H1 (cell line): ENCODE measurements around the gene PCDH9. TPM values are rescaled to one million over a fixed set of nuclear protein-coding genes. Genes with fewer than 3 reads are reported as not detected.

Experiments
- CTCF ChIA-PET: fragments of 300-600 bp; sonication (Branson Sonifier 250); formaldehyde crosslinking; loops from one replicate; lab custom pipeline; 2021; ENCODE audit not compliant: partially characterized antibody; lab: Charles Lee
- POLR2A ChIA-PET: fragments of 300-600 bp; sonication (Branson Sonifier 250); formaldehyde crosslinking; loops from one replicate; lab custom pipeline; 2021; ENCODE audit warnings: inconsistent platforms; ENCODE audit not compliant: partially characterized antibody; lab: Charles Lee
- DNase-seq, 2 experiments: peaks; one replicate each; pipeline versions ENCODE4 v3.0.0 to v3.0.0-alpha.2; 2010 to 2022; ENCODE audit warnings: low spot score in 2 of 2, low read depth in 1 of 2, mixed read lengths in 1 of 2
- FAIRE-seq: peaks from 2 replicates; lab custom pipeline; 2011; peaks lifted over from hg19 to GRCh38; lab: Jason Lieb, UNC
- H2AFZ ChIP-seq: 2 replicates; pipeline ENCODE4 v1.8.1; 2012; ENCODE audit warnings: low read length, inconsistent platforms
- H2AK5ac ChIP-seq: 2 replicates; pipeline ENCODE4 v1.6.1; 2013; ENCODE audit warnings: low read depth, low read length
- H2BK120ac ChIP-seq: replicated peaks from 2 replicates; pipeline ENCODE3; 2013; ENCODE audit warnings: low read depth, low read length, inconsistent platforms
- H2BK12ac ChIP-seq: 2 replicates; pipeline ENCODE4 v1.6.1; 2013; ENCODE audit warnings: low read depth, low read length
- H2BK15ac ChIP-seq: 2 replicates; pipeline ENCODE4 v1.6.1; 2013; ENCODE audit warnings: low read length
- H2BK20ac ChIP-seq: 2 replicates; pipeline ENCODE4 v1.6.1; 2013; ENCODE audit warnings: low read length
- H2BK5ac ChIP-seq: 2 replicates; pipeline ENCODE4 v1.6.1; 2013; ENCODE audit warnings: low read depth, low read length
- H3K14ac ChIP-seq: 2 replicates; pipeline ENCODE4 v1.6.1; 2013; ENCODE audit warnings: inconsistent platforms; ENCODE audit not compliant: insufficient read length
- H3K18ac ChIP-seq: 2 replicates; pipeline ENCODE4 v1.6.1; 2013; ENCODE audit warnings: low read length; ENCODE audit errors: extremely low read depth
- H3K23ac ChIP-seq: 2 replicates; pipeline ENCODE4 v1.6.1; 2013; ENCODE audit warnings: inconsistent platforms; ENCODE audit not compliant: insufficient read length
- H3K23me2 ChIP-seq: 2 replicates; pipeline ENCODE4 v1.6.1; 2013; ENCODE audit warnings: low read depth, low read length
- H3K27ac ChIP-seq: 2 replicates; pipeline ENCODE4 v1.6.1; 2011; ENCODE audit warnings: low read depth, low read length, inconsistent platforms
- H3K27me3 ChIP-seq, 4 experiments: replicated peaks in 1 of 4; 1 replicate in 1 of 4; 2 replicates in 3 of 4; pipeline versions ENCODE4 v1.6.1 to v1.8.1; 2011 to 2013; ENCODE audit warnings: low read length in 3 of 4, mild to moderate bottlenecking in 3 of 4, inconsistent platforms in 2 of 4, mixed read lengths in 2 of 4, moderate library complexity in 1 of 4; ENCODE audit not compliant: control insufficient read depth in 3 of 4, insufficient read depth in 3 of 4; ENCODE audit errors: extremely low read depth in 1 of 4
- H3K36me3 ChIP-seq, 4 experiments: 2 replicates each; pipeline versions ENCODE4 v1.6.1 to v1.8.1; 2011 to 2013; ENCODE audit warnings: mild to moderate bottlenecking in 4 of 4, low read length in 3 of 4, moderate library complexity in 2 of 4, control low read depth in 1 of 4, inconsistent platforms in 1 of 4; ENCODE audit not compliant: insufficient read depth in 4 of 4, control insufficient read depth in 2 of 4
- H3K4ac ChIP-seq: replicated peaks from 2 replicates; pipeline ENCODE3; 2013; ENCODE audit warnings: low read length, low read depth, mixed read lengths, inconsistent platforms; ENCODE audit not compliant: insufficient read length
- H3K4me1 ChIP-seq, 4 experiments: replicated peaks in 1 of 4; 1 replicate in 1 of 4; 2 replicates in 3 of 4; pipeline versions ENCODE4 v1.6.1 to v1.8.1; 2011 to 2013; ENCODE audit warnings: low read length in 3 of 4, inconsistent platforms in 2 of 4, mixed read lengths in 1 of 4; ENCODE audit not compliant: insufficient read depth in 4 of 4, control insufficient read depth in 3 of 4
- H3K4me2 ChIP-seq, 2 experiments: 2 replicates each; pipeline versions ENCODE4 v1.6.1 to v1.8.1; 2011 to 2013; ENCODE audit warnings: low read depth in 2 of 2, low read length in 2 of 2, control low read depth in 1 of 2, inconsistent platforms in 1 of 2, mild to moderate bottlenecking in 1 of 2; ENCODE audit not compliant: insufficient read depth in 1 of 2
- H3K4me3 ChIP-seq, 4 experiments: fragments of 200-600, 300-600 bp in 1 of 4; sonication (generic), shearing (Covaris generic), sonication (Bioruptor Twin) in 1 of 4; 2 replicates each; pipeline versions ENCODE4 v1.5.1 to v1.8.1; 2011 to 2016; ENCODE audit warnings: low read length in 4 of 4, low read depth in 3 of 4, control low read depth in 2 of 4, inconsistent platforms in 2 of 4, mild to moderate bottlenecking in 2 of 4, mixed read lengths in 1 of 4, moderate library complexity in 1 of 4; ENCODE audit not compliant: insufficient read depth in 2 of 4; ENCODE audit errors: extremely low read depth in 1 of 4
- H3K56ac ChIP-seq: replicated peaks from 2 replicates; pipeline ENCODE3; 2013; ENCODE audit warnings: low read depth, mild to moderate bottlenecking, mixed read lengths, low read length, inconsistent platforms; ENCODE audit not compliant: insufficient read length
- H3K79me1 ChIP-seq: 2 replicates; pipeline ENCODE4 v1.6.1; 2013; ENCODE audit warnings: low read depth, low read length, control low read depth
- H3K79me2 ChIP-seq, 2 experiments: 2 replicates each; pipeline versions ENCODE4 v1.6.1 to v1.8.1; 2012 to 2013; ENCODE audit warnings: low read length in 2 of 2, mild to moderate bottlenecking in 2 of 2, inconsistent platforms in 1 of 2; ENCODE audit not compliant: insufficient read depth in 2 of 2, control insufficient read depth in 1 of 2
- H3K9ac ChIP-seq, 4 experiments: replicated peaks in 1 of 4; 1 replicate in 1 of 4; 2 replicates in 3 of 4; pipeline versions ENCODE4 v1.6.1 to v1.8.1; 2011 to 2013; ENCODE audit warnings: low read depth in 3 of 4, low read length in 3 of 4, control low read depth in 2 of 4, mild to moderate bottlenecking in 2 of 4, moderate library complexity in 2 of 4, inconsistent platforms in 1 of 4; ENCODE audit errors: extremely low read depth in 1 of 4
- H3K9me3 ChIP-seq, 2 experiments: 2 replicates each; pipeline versions ENCODE4 v1.6.1 to v1.8.1; 2012 to 2013; ENCODE audit warnings: mild to moderate bottlenecking in 2 of 2, moderate library complexity in 2 of 2, control low read depth in 1 of 2, inconsistent platforms in 1 of 2, low read depth in 1 of 2, low read length in 1 of 2, mixed read lengths in 1 of 2; ENCODE audit not compliant: insufficient read depth in 2 of 2
- H4K20me1 ChIP-seq, 2 experiments: replicated peaks in 1 of 2; 2 replicates each; pipeline versions ENCODE3 to v1.8.1; 2011 to 2013; ENCODE audit warnings: inconsistent platforms in 2 of 2, low read length in 2 of 2, mild to moderate bottlenecking in 1 of 2; ENCODE audit not compliant: insufficient read depth in 2 of 2, control insufficient read depth in 1 of 2
- H4K5ac ChIP-seq: 2 replicates; pipeline ENCODE4 v1.6.1; 2013; ENCODE audit warnings: low read length, low read depth, mixed read lengths, inconsistent platforms; ENCODE audit not compliant: insufficient read length
- H4K8ac ChIP-seq: 2 replicates; pipeline ENCODE4 v1.8.0; 2013; ENCODE audit warnings: mild to moderate bottlenecking, moderate library complexity, low read length, inconsistent platforms; ENCODE audit not compliant: insufficient read depth; ENCODE audit errors: extremely low read depth
- H4K91ac ChIP-seq: replicated peaks from 2 replicates; pipeline ENCODE3; 2013; ENCODE audit warnings: low read length, mixed read lengths, inconsistent platforms; ENCODE audit not compliant: insufficient read length
- CEBPB ChIP-seq: IDR thresholded peaks from 2 replicates; pipeline ENCODE4 v1.6.1; 2012; ENCODE audit warnings: low read depth, low read length
- WGBS, 2 experiments: shearing (Covaris generic) in 1 of 2; methylation state at CpG; one replicate each; pipeline versions ENCODE4 v1.1.6 to v1.1.7; 2013 to 2015; ENCODE audit warnings: low lambda C conversion rate in 2 of 2, mixed read lengths in 2 of 2, inconsistent platforms in 1 of 2, low coverage in 1 of 2, missing lambda C conversion rate in 1 of 2; ENCODE audit not compliant: insufficient replicate concordance in 2 of 2, insufficient coverage in 1 of 2, insufficient read length in 1 of 2; ENCODE audit errors: extremely low coverage in 1 of 2, missing lambda C conversion rate in 1 of 2; 5-methylcytosine and 5-hydroxymethylcytosine counted together
- polyA plus RNA-seq, 7 experiments: library from polyadenylated mRNA; depleted of rRNA in 3 of 7; stranded (reverse) in 5 of 7; unstranded in 2 of 7; fragments of >200 nt in 5 of 7; fragments of 200-250 nt in 2 of 7; gene quantifications; 1 replicate in 5 of 7; 2 replicates in 1 of 7; 4 replicates in 1 of 7; pipeline versions ENCODE4 v1.2.1 to v1.2.3, GENCODE V29; 2011 to 2013; ENCODE audit warnings: missing spikeins in 2 of 7, mixed read lengths in 2 of 7
- total RNA-seq: library from RNA; stranded (reverse); fragmentation: NEBNext Ultra II Directional; extraction: Animal tissue kit (Norgen Biotek cat#: 25700); gene quantifications from 2 replicates; pipeline ENCODE4 v1.2.1, GENCODE V29; 2021

Gene PCDH9
- total and polyA plus RNA-seq, 2 of the 8 experiments (the other 6 are each of a cell fraction or from before 2014, with no cell fraction given), result 0.12 to 0.60 TPM

DNA sequence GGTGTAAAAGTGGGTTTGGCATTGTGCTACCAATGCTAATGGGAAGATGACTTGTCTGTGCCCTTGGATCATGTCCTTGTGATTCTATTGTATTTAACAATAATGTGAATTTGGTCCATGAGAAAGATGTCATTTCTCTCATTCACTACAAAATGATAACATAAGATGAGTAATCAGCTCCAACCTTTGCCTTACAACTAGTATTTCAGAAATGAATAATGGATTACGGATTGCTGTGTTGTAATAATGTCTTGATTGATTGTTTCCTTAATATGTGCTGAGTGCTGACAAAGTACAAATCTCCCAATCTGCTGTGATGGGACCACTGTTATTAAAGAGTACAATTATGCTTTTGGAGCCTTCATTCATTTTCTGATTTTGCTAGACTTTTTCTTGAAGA is 375.0 kb downstream of the PCDH9 start:
- H3K9ac ChIP-seq, result no peak overlapping the region
- H2BK12ac ChIP-seq, result no peak overlapping the region
- H4K8ac ChIP-seq, result no peak overlapping the region
- no peak overlapping the region for H3K14ac ChIP-seq
- H3K27ac ChIP-seq, result no peak overlapping the region
- H3K4me3 ChIP-seq, result no peak overlapping the region
- no peak overlapping the region for H2AFZ ChIP-seq
- DNase-seq (no peak), FAIRE-seq (no peak)
- H3K23me2 ChIP-seq, result no peaks in the 10 kb centered on the region
- H3K18ac ChIP-seq, result no peak overlapping the region
- H4K5ac ChIP-seq, result no peak overlapping the region
- no peak overlapping the region for H3K4ac ChIP-seq
- no peak overlapping the region for H2BK15ac ChIP-seq
- no peak overlapping the region for H3K56ac ChIP-seq
- no peaks in the 10 kb centered on the region for H4K20me1 ChIP-seq
- no peaks in the 10 kb centered on the region for H3K79me2 ChIP-seq
- H3K9me3 ChIP-seq, result no peaks in the 10 kb centered on the region
- no peak overlapping the region for H2BK120ac ChIP-seq
- H3K4me2 ChIP-seq, result no peak overlapping the region
- H3K4me1 ChIP-seq, result peaks cover 0 to 5% (median 1%) of the 10 kb centered on the region in 4 experiments; a peak in 2 of 7 replicates
- H3K23ac ChIP-seq, result no peak overlapping the region
- H2BK5ac ChIP-seq, result no peak overlapping the region
- POLR2A ChIA-PET, result no interaction called here
- no peaks in the 10 kb centered on the region for H3K27me3 ChIP-seq
- WGBS, 2 experiments, result 100% methylated on average over 1 of the region's 1 CpG; no CpG with 5 or more reads in 1 of the 2 experiments
- no peak overlapping the region for H2AK5ac ChIP-seq
- H3K79me1 ChIP-seq, result no peaks in the 10 kb centered on the region
- H4K91ac ChIP-seq, result no peak overlapping the region
- CTCF ChIA-PET, result no interaction called here
- H3K36me3 ChIP-seq, result no peaks in the 10 kb centered on the region
- H2BK20ac ChIP-seq, result no peak overlapping the region
- no peak for TF ChIP-seq CEBPB
